Suprapubic skin (tissue), 4 donors: ENCODE measurements around the gene CYP19A1.

Source experiments
- CTCF ChIP-seq, 2 donors: fragments of 200-600 bp in 1 of 2; fragments of 450-650 bp in 1 of 2; sonication (generic) in 1 of 2; IDR thresholded peaks; one replicate each; pipeline ENCODE4 v1.5.1; 2016 to 2019; ENCODE audit warnings: antibody characterized with exemption in 2 of 2, mild to moderate bottlenecking in 1 of 2, moderate library complexity in 1 of 2
- EP300 ChIP-seq: sonication (generic); formaldehyde crosslinking; IDR thresholded peaks from one replicate; pipeline ENCODE4 v1.6.1; 2017; ENCODE audit warnings: antibody characterized with exemption
- POLR2A ChIP-seq, 2 donors: fragments of 450-650 bp; IDR thresholded peaks; one replicate each; pipeline ENCODE4 v1.6.1; 2017; ENCODE audit warnings: antibody characterized with exemption in 2 of 2, mild to moderate bottlenecking in 2 of 2, moderate library complexity in 2 of 2
- POLR2AphosphoS5 ChIP-seq, 3 donors: sonication (generic); formaldehyde crosslinking; IDR thresholded peaks; one replicate each; pipeline ENCODE4 v1.6.1; 2017; ENCODE audit warnings: antibody characterized with exemption in 3 of 3

GRCh38 chr15:51160484-51160883 lies 177.9 kb downstream of the CYP19A1 start:
- TF ChIP-seq POLR2A (IDR thresholded peaks at IDR 0.05) (no peak), CTCF (IDR thresholded peaks at IDR 0.05) (no peak), POLR2AphosphoS5 (IDR thresholded peaks at IDR 0.05) (no peak), EP300 (no peak)
